Bronchial epithelial cell (primary cell): Measurements from ENCODE around the gene MSANTD2. TPM values are rescaled to one million over a fixed set of nuclear protein-coding genes. Genes with fewer than 3 reads are reported as not detected.
A peak's percentile ranks its signal among the peaks of the same experiment; 100 is the strongest.

Experiments used
- DNase-seq: peaks from one replicate; pipeline ENCODE4 v3.0.0-alpha.2; 2010; ENCODE audit warnings: low read depth
- FAIRE-seq: peaks from 2 replicates; lab custom pipeline; 2011; peaks lifted over from hg19 to GRCh38; lab: Jason Lieb, UNC
- H3K27me3 ChIP-seq: 2 replicates; pipeline ENCODE4 v1.5.1; 2011; ENCODE audit warnings: low read length; ENCODE audit not compliant: control insufficient read depth, insufficient read depth
- H3K36me3 ChIP-seq: 2 replicates; pipeline ENCODE4 v1.5.1; 2011; ENCODE audit warnings: low read length; ENCODE audit not compliant: control insufficient read depth, insufficient read depth
- H3K4me3 ChIP-seq: 2 replicates; pipeline ENCODE4 v1.5.1; 2011; ENCODE audit warnings: mild to moderate bottlenecking, low read depth, low read length, control low read depth
- total RNA-seq: library from RNA; depleted of rRNA; stranded (reverse); fragments of >200 nt; gene quantifications from 2 replicates; pipeline ENCODE4 v1.2.1, GENCODE V29; 2014
- TF ChIP-seq, protein P1 (sequence below): IDR thresholded peaks from 2 replicates; pipeline ENCODE4 v1.5.1; 2011; ENCODE audit warnings: mild to moderate bottlenecking, moderate library complexity, low read length, control low read depth, inconsistent platforms; ENCODE audit not compliant: insufficient read depth, severe bottlenecking

The MSANTD2 gene
- total RNA-seq, 1 donor from 2014 or later, result 2.9 TPM

DNA sequence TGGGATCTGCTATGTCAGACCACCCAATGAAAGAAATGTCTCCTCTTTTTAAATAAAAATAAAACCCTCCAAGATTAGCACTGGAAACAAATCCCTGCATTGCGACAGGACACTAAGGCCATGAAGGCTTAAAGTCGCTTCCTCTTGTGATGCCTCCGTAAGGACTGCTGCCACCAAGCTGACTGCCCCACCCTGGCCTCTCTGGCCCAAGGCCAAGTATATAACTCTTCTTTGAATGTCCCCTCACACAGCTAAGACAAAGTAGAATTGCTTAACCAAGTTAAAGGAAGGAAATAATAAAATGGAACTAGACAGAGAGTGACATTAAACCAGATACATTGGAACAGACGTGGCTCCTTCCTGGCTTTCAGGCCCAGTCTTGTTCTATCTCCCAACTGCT lies 68.0 kb downstream of the MSANTD2 start:
- Histone ChIP-seq H3K27me3 (no peaks in the 10 kb centered on the region), H3K36me3 (no peaks in the 10 kb centered on the region), H3K4me3 (no peak overlapping the region)
- TF ChIP-seq, protein P1, sequence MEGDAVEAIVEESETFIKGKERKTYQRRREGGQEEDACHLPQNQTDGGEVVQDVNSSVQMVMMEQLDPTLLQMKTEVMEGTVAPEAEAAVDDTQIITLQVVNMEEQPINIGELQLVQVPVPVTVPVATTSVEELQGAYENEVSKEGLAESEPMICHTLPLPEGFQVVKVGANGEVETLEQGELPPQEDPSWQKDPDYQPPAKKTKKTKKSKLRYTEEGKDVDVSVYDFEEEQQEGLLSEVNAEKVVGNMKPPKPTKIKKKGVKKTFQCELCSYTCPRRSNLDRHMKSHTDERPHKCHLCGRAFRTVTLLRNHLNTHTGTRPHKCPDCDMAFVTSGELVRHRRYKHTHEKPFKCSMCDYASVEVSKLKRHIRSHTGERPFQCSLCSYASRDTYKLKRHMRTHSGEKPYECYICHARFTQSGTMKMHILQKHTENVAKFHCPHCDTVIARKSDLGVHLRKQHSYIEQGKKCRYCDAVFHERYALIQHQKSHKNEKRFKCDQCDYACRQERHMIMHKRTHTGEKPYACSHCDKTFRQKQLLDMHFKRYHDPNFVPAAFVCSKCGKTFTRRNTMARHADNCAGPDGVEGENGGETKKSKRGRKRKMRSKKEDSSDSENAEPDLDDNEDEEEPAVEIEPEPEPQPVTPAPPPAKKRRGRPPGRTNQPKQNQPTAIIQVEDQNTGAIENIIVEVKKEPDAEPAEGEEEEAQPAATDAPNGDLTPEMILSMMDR, result no peak
- DNase-seq (no peak), FAIRE-seq (no peak)

DNA sequence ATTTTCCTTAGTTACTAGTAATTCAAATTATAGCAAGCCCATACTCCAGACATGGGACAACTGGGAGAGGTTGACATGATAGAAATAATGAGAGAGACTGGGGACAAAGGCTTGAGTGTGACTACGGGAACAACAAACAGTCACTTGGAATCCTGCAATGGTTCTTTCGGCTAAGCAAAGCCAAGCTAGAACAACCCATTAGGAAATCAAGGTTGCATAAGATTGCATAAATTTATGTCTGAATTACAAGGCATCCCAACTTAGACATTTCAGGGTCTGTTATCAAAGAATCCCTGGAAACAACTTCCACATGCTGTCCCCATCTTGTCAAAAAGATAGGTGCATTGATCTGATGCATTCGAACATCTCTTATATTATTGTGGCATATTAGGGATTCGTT lies 70.6 kb downstream of the MSANTD2 start:
- no peak for FAIRE-seq
- DNase-seq, result no peak
- Histone ChIP-seq H3K4me3 (no peak overlapping the region), H3K27me3 (no peaks in the 10 kb centered on the region), H3K36me3 (no peaks in the 10 kb centered on the region)
- TF ChIP-seq, protein P1, result no peak

DNA sequence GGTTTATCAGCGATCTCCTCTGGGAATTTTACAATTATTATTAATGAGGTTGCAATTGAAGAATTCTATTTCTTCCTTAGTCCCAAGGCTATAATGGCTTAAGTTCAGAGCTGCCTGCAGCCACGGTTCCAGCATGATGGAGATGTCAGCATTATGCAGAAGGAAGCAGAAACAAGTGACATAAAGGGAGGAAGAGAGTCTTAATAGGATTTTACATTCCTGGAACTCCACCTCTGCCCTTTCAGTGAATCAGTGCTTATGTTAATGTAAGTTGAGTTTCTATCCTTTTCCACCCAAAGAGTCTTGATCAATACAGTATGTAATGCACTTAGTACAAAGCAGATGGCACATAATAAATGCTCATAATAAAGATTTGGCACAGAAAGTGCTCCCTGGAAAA lies 72.1 kb downstream of the MSANTD2 start:
- DNase-seq (no peak), FAIRE-seq (no peak)
- H3K4me3 ChIP-seq, result no peak overlapping the region
- TF ChIP-seq, protein P1, result no peak
- no peaks in the 10 kb centered on the region for H3K27me3 ChIP-seq
- H3K36me3 ChIP-seq, result no peaks in the 10 kb centered on the region

DNA sequence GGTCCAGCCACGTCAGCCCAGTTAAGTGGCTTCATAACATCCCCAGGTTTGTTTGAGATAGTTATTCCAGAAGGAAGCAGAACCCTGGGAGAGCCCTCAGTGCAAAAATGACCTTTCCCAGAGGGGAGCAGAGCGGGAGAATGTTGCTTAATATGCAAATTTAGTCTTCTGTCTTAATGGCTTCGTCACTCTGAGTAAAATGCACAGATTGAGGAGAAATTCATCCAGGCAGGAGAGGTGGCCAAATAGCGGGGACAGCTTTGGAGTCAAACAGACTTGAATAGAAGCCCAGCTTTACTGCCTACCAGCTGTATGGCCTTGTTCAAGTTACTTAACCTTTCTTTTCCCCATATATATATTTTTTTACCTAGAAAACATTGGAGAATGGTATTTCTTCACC lies 72.7 kb downstream of the MSANTD2 start:
- DNase-seq, result no peak
- no peaks in the 10 kb centered on the region for H3K36me3 ChIP-seq
- H3K27me3 ChIP-seq, result no peaks in the 10 kb centered on the region
- no peak for FAIRE-seq
- TF ChIP-seq, protein P1, result no peak
- no peak overlapping the region for H3K4me3 ChIP-seq

DNA sequence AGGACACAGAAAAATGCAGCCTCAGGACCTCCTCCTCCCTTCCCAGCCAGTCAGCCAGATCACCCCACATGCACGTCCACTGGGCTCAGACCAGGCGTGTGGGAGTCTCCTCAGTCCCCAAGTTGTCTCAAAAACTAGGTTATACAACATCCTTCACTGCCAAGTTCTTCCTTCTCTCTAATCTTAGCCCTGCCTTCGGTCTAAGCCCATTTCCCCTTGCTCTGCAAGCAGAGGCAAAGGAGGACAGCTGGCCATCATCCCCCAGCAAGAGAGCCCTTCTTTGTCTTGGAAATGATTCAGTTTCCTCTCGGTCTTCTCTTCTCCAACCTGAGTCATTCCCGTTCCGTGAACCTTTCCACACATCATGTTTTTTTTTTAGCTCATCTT lies 74.5 kb downstream of the MSANTD2 start:
- Histone ChIP-seq H3K27me3 (no peaks in the 10 kb centered on the region), H3K4me3 (no peak overlapping the region), H3K36me3 (no peaks in the 10 kb centered on the region)
- FAIRE-seq (no peak), DNase-seq (peak; percentile 81)
- TF ChIP-seq, protein P1, result no peak

DNA sequence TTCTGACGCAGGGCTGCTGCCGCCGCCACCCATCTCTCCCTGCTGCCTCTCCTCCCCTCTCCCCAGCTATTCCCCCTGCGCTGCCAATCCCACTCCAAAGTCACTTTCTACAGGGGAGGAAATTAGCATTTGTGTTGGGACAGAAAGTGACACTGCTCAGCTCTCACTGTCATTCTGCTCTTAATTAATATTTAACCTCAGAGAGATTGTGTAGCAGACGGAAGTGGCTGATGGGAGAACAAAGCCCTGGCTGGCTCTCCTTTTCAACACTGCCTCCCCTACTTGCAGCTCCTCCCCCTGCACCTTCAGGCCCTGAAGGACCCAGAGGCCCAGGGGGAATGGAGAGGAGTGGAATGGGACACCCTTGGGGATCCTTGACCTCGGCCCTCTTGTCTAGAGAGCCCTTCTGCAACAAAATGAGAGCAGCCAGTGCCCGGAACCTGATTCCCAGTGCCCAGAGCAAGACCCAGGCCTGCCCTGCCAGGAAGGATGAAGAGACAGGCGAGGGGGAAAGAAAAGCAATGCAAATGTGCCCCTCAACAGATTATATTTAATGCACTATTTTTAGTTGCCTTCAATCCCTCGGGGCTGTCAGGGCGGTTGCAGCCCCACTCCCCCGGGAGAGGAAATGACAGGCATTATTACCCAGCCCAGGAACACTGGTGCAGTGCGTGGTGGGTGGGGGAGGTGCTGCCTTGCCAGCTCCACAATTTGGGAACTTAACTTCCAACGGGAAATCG lies 75.1 kb downstream of the MSANTD2 start:
- H3K36me3 ChIP-seq, result no peaks in the 10 kb centered on the region
- FAIRE-seq (no peak), DNase-seq (no peak)
- H3K27me3 ChIP-seq, result no peaks in the 10 kb centered on the region
- H3K4me3 ChIP-seq, result no peak overlapping the region
- TF ChIP-seq, protein P1, result no peak
